ENCODE measurements around the gene CCDC78.

The CCDC78 gene

DNA sequence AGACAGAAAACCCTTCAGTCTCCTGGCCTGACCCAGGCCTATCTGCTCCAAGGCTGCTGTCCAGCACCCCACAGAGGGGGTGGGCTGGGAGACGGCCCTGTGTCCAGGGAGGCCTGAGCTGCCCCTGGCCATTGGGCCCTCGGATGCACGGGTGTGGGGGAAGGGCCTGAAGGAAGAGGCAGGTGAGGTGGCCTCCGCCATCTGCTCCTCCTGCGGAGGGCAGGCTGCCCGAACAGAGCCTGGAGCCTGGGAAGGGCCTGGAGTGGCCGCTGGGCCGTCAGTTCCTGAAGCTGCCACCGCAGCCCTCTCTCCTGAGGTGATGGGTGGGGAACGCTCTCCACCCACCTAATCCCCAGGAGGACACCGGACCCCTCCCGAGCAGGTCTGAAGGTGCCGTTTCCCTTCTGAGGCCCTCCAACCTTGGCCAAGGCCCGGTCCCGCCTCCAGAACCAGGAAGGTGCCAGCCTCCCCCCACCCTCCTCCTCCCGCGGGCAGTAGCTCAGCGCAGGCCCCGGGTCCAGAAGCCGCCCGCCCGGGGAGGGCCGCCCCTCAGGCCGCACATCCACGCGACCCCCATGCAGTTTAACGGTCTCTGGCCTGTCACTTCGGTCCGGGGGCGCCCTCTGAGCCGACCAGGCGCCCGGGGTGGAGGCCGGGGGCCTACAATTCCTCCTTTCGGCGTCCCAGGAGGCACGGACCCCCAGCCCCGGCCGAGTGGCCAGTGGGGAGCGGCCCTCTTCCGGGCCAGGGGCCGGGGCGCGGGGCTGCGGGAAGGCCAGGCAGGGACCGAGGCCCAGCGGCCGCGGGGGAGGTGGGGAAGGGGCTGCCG, 21.5 kb downstream of the CCDC78 start:
- TF ChIP-seq L3MBTL2 (conservative IDR thresholded peaks at IDR 0.05) (no peak), FOXA1 (IDR thresholded peaks at IDR 0.05) (no peak), SP1 (IDR thresholded peaks at IDR 0.05) (no peak), HDGF (IDR thresholded peaks at IDR 0.05; ENCODE audit: borderline replicate concordance) (no peak), CTBP1 (IDR thresholded peaks at IDR 0.05; ENCODE audit: borderline replicate concordance) (no peak), ELF4 (IDR thresholded peaks at IDR 0.05) (no peak), BHLHE40 (IDR thresholded peaks at IDR 0.05; ENCODE audit: borderline replicate concordance) (no peak), FOXK2 (IDR thresholded peaks at IDR 0.05) (no peak), SUZ12 (IDR thresholded peaks at IDR 0.05) (no peak), LEF1 (IDR thresholded peaks at IDR 0.05; ENCODE audit: borderline replicate concordance) (no peak), FOXM1 (IDR thresholded peaks at IDR 0.05; ENCODE audit: borderline replicate concordance) (no peak), ZNF384 (IDR thresholded peaks at IDR 0.05) (no peak), NFRKB (IDR thresholded peaks at IDR 0.05) (no peak), TARDBP (IDR thresholded peaks at IDR 0.05) (no peak), ARNT (IDR thresholded peaks at IDR 0.05) (no peak), PKNOX1 (IDR thresholded peaks at IDR 0.05) (no peak)
- ChIA-PET CTCF (interaction anchor here (1.0 kb wide), 1 partner anchor 9 kb away, joined by 3 read pairs; no protein-coding TSS in a partner anchor), POLR2A (interaction anchor here (3.8 kb wide), 1 partner anchor 15 kb away, joined by 16 read pairs; the partner anchor contains the start of gene WDR24)
- DNase-seq (ENCODE audit: extremely low spot score), result no peak

- ChIA-PET POLR2A (interaction anchor here (2.2 to 3.8 kb wide), 2 partner anchors 14 to 17 kb away, joined by 7 to 16 read pairs; partner anchors contain the start of genes ANTKMT and WDR24), CTCF (no interaction called here)
- TF ChIP-seq PKNOX1 (IDR thresholded peaks at IDR 0.05), result no peak
- TF ChIP-seq FOXK2 (IDR thresholded peaks at IDR 0.05), result no peak
- TF ChIP-seq L3MBTL2 (conservative IDR thresholded peaks at IDR 0.05), result no peak
- TF ChIP-seq NFRKB (IDR thresholded peaks at IDR 0.05), result no peak
- TF ChIP-seq ELF4 (IDR thresholded peaks at IDR 0.05), result no peak
- no peak for TF ChIP-seq FOXM1 (IDR thresholded peaks at IDR 0.05; ENCODE audit: borderline replicate concordance)
- no peak for TF ChIP-seq ARNT (IDR thresholded peaks at IDR 0.05)
- DNase-seq (ENCODE audit: extremely low spot score), result no peak
Observed at GRCh38 chr16:704047-704446, 22.2 kb downstream of the CCDC78 start.

DNA sequence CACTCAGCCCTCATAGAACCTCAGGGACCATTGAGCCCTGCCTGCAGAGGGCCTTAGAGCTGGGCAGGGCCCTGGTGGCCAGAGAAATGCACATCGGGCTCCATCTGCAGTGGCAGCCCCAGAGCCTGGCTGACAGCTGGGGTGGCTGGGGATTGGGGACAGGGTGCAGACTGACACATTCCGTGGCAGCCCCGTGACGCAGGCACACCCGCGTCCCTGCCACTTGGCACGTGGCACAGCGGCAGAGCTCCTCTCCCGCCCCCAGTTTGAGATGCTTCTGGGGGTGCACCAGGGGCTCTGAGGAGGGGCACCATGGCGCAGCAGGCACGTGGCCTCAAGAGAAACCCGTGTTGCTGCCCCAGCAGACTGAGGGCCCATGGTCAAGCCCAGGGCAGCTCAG, 22.8 kb downstream of the CCDC78 start:
- no peak for DNase-seq (ENCODE audit: extremely low spot score)
- TF ChIP-seq SUZ12 (IDR thresholded peaks at IDR 0.05) (no peak), ZNF384 (IDR thresholded peaks at IDR 0.05) (no peak), ELF4 (IDR thresholded peaks at IDR 0.05) (no peak), BHLHE40 (IDR thresholded peaks at IDR 0.05; ENCODE audit: borderline replicate concordance) (no peak), FOXM1 (IDR thresholded peaks at IDR 0.05; ENCODE audit: borderline replicate concordance) (no peak), L3MBTL2 (conservative IDR thresholded peaks at IDR 0.05) (no peak), LEF1 (IDR thresholded peaks at IDR 0.05; ENCODE audit: borderline replicate concordance) (no peak), NFRKB (IDR thresholded peaks at IDR 0.05) (no peak)
- ChIA-PET CTCF (no interaction called here), POLR2A (interaction anchor here (1.1 to 3.8 kb wide), 3 partner anchors 13 to 82 kb away, joined by 3 to 16 read pairs (median 7); partner anchors contain the start of genes ANTKMT and WDR24)

DNA sequence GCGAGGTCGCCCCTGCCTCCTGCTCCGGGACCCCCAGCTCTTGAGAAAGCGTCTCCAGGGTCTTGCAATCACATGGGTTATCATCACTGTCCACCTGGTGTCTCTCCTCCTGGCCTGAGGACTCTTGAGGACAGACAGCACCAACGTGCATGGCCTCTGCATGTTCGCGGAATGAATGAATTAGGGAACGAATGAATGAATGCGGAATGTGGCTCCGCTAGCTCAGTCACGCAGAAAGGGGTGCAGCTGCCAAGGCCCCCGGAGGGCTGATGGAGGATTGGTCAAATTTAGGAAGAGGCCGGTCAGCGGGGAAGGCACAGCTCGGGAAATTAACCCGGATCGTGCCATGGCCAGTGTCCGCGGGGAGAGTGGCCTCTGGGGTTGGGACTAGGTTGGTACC, 23.9 kb downstream of the CCDC78 start:
- DNase-seq (ENCODE audit: extremely low spot score), result no peak
- ChIA-PET POLR2A (interaction anchor here (1.1 to 3.8 kb wide), 3 partner anchors 12 to 83 kb away, joined by 3 to 16 read pairs (median 7); partner anchors contain the start of genes ANTKMT and WDR24), CTCF (no interaction called here)
- no peak for TF ChIP-seq ARNT (IDR thresholded peaks at IDR 0.05)
- no peak for TF ChIP-seq BHLHE40 (IDR thresholded peaks at IDR 0.05; ENCODE audit: borderline replicate concordance)
- TF ChIP-seq CTBP1 (IDR thresholded peaks at IDR 0.05; ENCODE audit: borderline replicate concordance), result no peak
- TF ChIP-seq SUZ12 (IDR thresholded peaks at IDR 0.05), result no peak
- no peak for TF ChIP-seq FOXK2 (IDR thresholded peaks at IDR 0.05)
- TF ChIP-seq PKNOX1 (IDR thresholded peaks at IDR 0.05), result no peak
- no peak for TF ChIP-seq NFRKB (IDR thresholded peaks at IDR 0.05)
- no peak for TF ChIP-seq ZNF384 (IDR thresholded peaks at IDR 0.05)
- TF ChIP-seq FOXM1 (IDR thresholded peaks at IDR 0.05; ENCODE audit: borderline replicate concordance), result no peak
- no peak for TF ChIP-seq SP1 (IDR thresholded peaks at IDR 0.05)
- no peak for TF ChIP-seq TARDBP (IDR thresholded peaks at IDR 0.05)
- TF ChIP-seq LEF1 (IDR thresholded peaks at IDR 0.05; ENCODE audit: borderline replicate concordance), result no peak
- TF ChIP-seq FOXA1 (IDR thresholded peaks at IDR 0.05), result no peak

- POLR2A ChIA-PET, result interaction anchor here (3.8 kb wide), 1 partner anchor 11 kb away, joined by 16 read pairs; the partner anchor contains the start of gene WDR24
- CTCF ChIA-PET, result interaction anchor here (1.1 kb wide), 1 partner anchor 11 kb away, joined by 3 read pairs; no protein-coding TSS in a partner anchor
- DNase-seq (ENCODE audit: extremely low spot score), result peak; percentile 62
- TF ChIP-seq ARNT (IDR thresholded peaks at IDR 0.05) (no peak), ZNF384 (IDR thresholded peaks at IDR 0.05) (no peak), FOXA1 (IDR thresholded peaks at IDR 0.05) (no peak), FOXK2 (IDR thresholded peaks at IDR 0.05) (no peak), HDGF (IDR thresholded peaks at IDR 0.05; ENCODE audit: borderline replicate concordance) (no peak), CTBP1 (IDR thresholded peaks at IDR 0.05; ENCODE audit: borderline replicate concordance) (no peak), BHLHE40 (IDR thresholded peaks at IDR 0.05; ENCODE audit: borderline replicate concordance) (no peak), L3MBTL2 (conservative IDR thresholded peaks at IDR 0.05) (no peak), FOXM1 (IDR thresholded peaks at IDR 0.05; ENCODE audit: borderline replicate concordance) (no peak), SP1 (IDR thresholded peaks at IDR 0.05) (no peak), NFRKB (IDR thresholded peaks at IDR 0.05) (no peak), TARDBP (IDR thresholded peaks at IDR 0.05) (no peak), ELF4 (IDR thresholded peaks at IDR 0.05) (no peak)
Observed at GRCh38 chr16:700684-701584, 25.3 kb downstream of the CCDC78 start.

All from HEK293T (cell line).